Keratinocyte (primary cell): ENCODE results near the gene MCM3AP.

Experiments used
- CTCF ChIP-seq, 3 experiments: IDR thresholded peaks in 1 of 3; conservative IDR thresholded peaks in 1 of 3; optimal IDR thresholded peaks in 1 of 3; 2 replicates in 2 of 3; 3 replicates in 1 of 3; pipeline versions ENCODE3 to v1.5.1; 2011; ENCODE audit warnings: low read length in 3 of 3, mild to moderate bottlenecking in 3 of 3, moderate library complexity in 2 of 3, control low read depth in 1 of 3, inconsistent platforms in 1 of 3; ENCODE audit not compliant: insufficient read depth in 2 of 3; ENCODE audit errors: extremely low read depth in 1 of 3
- EZH2 ChIP-seq: IDR thresholded peaks from one replicate; pipeline ENCODE4 v1.6.1; 2012; ENCODE audit warnings: inconsistent platforms, mild to moderate bottlenecking, low read length, moderate library complexity

- TF ChIP-seq CTCF (optimal IDR thresholded peaks at IDR 0.05 in 1 of 3, IDR thresholded peaks at IDR 0.05 in 1 of 3, conservative IDR thresholded peaks at IDR 0.05 in 1 of 3; ENCODE audit: extremely low read depth in 1 of 3, insufficient read depth in 2 of 3, low read length in 3 of 3) (no peak), EZH2 (no peak)
Measured at GRCh38 chr21:46255758-46256337, 29.6 kb downstream of the MCM3AP start.
